SK-N-DZ (cell line): ENCODE data around the gene C13orf46.
A peak's percentile ranks its signal among the peaks of the same experiment; 100 is the strongest.

ENCODE experiments used
- DNase-seq: peaks from one replicate; pipeline ENCODE4 v3.0.0-alpha.2; 2015; ENCODE audit warnings: low spot score

The C13orf46 gene

GRCh38 chr13:113956571-113956970 is 17.3 kb downstream of the C13orf46 start:
- DNase-seq = no peak

DNA sequence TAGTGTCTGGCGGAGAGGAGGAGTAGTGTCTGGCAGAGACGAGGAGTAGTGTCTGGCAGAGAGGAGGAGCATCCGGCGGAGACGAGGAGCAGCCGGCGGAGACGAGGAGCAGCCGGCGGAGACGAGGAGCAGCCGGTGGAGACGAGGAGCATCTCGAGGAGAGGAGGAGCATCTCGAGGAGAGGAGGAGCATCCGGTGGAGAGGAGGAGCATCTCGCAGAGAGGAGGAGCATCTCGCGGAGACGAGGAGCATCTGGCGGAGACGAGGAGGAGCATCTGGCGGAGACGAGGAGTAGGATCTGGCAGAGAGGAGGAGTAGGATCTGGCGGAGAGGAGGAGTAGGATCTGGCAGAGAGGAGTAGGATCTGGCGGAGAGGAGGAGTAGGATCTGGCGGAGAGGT is 18.2 kb downstream of the C13orf46 start:
- DNase-seq = no peak

DNA sequence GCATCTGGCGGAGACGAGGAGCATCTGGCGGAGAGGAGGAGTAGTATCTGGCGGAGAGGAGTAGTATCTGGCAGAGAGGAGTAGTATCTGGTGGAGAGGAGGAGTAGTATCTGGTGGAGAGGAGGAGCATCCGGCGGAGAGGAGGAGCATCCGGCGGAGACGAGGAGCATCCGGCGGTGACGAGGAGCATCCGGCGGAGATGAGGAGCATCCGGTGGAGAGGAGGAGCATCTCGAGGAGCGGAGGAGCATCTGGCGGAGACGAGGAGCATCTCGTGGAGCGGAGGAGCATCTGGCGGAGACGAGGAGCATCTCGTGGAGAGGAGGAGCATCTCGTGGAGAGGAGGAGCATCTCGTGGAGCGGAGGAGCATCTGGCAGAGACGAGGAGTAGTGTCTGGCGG is 18.6 kb downstream of the C13orf46 start:
- no peak for DNase-seq

GRCh38 chr13:113954046-113954835 is 19.6 kb downstream of the C13orf46 start:
- no peak for DNase-seq

- no peak for DNase-seq
These were observed 20.3 kb downstream of the C13orf46 start for GRCh38 chr13:113953561-113953960.

- DNase-seq = no peak
These were observed 20.8 kb downstream of the C13orf46 start for GRCh38 chr13:113952983-113953520.

DNA sequence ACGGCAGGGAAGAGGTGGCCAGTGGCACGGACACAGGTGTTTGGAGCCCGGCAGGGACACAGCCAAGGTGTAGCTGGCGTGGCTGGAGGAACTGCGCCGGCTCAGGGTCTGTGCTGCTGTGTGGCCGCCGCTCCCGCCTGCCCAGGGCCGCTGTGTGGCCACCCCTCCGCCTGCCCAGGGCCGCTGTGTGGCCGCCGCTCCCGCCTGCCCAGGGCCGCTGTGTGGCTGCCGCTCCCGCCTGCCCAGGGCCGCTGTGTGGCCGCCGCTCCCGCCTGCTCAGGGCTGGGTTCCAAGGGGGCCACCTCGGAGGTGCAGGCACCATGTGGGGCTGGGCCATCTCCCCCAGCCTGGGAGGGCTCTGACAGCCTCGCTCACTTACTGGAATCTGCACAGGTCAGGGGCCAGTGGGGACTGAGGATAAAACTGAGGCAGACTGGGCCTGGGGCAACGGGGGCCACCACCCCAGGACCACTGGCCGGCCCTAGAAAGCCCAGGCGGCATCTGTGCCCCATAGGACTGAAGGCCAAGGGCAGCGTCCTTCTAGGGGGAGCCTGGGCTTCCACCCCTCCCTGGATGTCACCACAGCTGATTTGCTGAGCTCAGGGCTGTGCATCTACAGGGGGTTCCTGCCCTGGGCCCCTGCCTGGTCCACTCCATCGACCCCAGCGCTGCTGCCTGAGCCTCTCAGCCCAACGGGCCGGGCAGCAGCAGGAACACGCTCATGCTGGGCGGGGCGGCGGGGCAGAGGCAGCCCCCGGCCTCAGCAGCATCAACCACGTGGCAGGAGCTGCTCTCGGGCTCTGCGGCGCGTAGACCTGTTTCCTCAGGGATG is 21.5 kb downstream of the C13orf46 start:
- no peak for DNase-seq

DNA sequence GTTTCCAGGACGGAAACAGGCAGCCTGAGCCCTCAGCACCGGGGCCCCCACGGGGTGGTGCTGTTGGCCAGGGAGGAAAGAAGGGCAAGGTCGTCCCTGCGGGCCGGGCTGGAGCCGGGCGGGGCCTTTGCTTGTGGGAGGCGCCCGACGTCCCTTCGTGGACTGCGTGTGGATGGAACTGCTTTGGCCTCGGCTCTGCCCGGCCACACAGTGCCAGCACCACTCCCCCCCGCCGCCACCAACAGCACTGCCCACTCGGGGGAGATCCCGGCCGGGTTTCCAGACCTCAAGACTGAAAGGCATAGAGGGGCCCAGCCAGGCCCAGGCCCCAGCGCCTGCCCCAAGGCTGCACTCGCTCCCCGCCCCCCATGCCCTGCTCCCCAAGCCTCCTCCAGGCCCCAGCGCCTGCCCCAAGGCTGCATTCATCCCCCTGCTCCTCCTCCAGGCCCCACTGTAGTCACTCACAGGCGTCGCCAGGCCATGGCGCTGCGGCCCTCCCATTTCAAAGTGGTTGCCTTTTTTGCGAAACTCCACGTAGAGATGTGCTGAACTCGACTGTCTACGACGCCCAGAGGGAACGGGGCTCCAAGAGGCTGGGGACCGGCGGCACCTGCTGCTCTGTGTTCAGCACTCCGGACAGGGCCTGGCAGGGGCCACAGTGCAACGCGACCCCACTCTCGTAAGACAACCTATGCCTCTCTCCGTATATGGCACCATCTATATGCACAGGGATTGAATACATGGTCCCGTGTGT is 22.5 kb downstream of the C13orf46 start:
- DNase-seq = peak; percentile 67

GRCh38 chr13:113950451-113951245 is 23.2 kb downstream of the C13orf46 start:
- DNase-seq = no peak

- no peak for DNase-seq
These were observed 24.3 kb downstream of the C13orf46 start for GRCh38 chr13:113949546-113949945.

DNA sequence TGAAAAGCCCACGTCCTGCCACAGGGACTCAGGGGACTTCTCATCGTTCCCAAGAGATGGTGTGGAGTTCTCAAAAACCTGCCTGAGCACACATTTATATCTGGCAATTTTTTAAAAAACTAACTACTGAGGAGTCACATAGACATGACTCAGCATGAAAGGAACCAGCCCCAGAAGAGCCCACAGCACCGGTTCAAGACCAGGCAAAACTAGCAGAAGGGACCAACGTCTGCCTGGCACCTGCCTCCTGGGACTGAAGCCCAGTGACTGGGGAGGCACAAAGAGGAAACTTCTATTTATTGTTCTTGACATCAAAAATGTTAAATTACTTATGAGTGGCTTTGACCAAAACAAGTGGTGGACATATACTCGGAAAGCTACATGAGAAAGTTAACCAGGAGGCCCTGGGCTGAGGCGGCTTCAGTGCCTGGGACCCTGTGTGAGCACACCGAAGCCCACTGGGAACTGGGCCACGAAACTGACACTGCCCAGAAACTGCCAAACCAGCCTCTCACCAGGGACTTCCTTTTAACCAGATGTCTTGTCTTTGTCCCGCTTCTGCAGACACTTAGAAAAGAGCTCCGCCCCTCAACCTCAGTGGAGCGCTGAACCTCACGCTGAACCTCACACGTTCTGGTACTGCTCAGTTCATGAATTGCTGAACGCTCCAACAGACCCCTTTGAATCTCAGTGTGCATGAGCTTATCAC is 25.7 kb downstream of the C13orf46 start:
- no peak for DNase-seq

DNA sequence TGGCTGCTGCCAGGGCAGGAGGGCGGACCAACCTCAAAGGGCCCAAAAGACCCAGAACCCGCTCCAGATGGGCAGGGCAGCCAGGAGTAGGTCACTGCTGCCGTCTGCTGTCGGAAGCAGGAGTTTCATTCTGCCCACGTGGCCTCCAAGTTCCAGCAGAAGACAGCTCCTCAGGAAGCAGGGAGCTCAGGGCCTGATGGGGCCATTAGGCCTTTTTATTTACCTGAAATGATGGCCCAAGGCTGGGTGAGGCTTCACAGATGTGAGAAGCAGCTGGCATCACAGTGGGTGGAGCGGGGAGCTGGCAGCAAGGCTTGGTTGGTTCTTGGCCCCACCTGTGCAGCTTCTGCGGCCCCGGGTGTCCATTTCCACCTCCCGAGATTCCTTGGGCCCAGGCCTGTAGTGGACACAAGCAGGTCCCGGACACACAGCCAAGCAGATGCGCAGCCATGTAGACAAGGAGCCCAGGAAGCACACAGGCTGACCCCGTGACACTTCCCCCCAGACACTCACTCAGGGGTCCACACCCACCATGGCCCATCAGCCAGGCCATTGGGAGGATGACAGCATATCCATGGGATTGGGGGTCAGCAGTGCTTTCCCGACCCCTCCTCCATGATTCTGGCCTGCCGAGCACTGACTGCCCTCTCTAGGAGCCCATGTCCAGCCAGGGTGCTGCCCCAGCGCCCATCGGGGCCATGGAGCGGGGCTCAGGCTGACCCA is 26.4 kb downstream of the C13orf46 start:
- no peak for DNase-seq

DNA sequence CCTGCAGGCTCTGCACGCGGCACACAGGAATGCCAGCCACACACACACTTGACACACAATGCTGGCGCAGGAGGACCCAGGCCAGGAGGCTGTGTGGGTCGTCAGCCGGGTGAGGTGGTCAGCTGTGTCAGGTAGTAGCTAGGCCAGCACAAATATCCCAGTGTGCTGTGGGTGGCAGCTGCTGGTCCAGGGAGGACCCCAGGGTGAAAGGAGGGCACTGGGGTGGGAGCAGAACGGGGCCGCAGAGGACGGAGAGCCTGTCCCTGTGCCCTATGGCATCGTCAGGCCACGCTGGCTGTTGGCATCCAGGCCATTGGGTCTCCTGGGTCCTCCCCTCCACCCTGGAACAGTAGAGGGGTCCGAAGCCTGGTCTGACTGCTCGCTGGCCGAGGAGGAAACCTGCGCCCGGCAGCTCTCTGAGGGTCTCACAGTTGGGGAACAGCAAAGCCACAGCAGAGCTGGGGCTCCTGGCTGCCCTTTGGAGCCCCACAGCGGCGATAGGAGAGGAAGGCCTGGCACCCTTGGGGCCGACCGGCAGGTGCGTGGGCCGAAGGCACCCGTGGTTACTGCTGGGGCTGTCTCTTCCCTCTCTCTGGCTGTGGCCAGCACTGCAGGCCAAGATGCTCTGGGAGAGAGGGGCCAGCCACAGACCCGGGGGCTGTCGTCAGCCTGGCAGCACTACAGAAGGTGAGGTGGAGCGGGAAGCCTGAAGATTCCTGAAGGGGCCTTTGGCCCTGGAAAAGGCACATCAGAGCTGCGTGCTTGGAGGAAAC is 27.3 kb downstream of the C13orf46 start:
- no peak for DNase-seq

DNA sequence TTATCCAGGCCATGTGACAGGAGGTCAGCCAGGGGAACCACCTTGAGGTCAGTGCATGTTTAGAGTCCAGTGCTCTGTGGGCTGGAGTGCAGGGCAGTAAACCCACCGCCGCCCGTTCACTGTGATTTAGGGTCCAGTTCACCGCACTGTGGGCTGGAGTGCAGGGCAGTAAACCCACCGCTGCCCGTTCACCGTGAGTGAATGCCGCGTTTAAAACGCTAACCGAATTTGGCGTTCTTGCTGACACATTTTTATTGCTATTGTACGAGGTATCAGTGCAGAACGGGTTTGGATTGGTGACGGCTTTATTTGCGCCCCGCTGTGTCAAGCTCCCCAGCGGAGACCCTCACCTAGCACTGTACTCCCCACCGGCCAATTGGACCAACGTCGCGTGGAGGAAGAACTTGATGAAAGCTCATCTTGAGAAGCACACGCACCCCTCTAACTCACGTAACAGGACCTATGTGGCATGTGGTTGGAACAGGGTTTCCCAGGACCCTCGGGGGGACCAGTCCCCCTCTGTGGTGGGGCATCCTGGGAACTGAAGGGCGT is 27.9 kb downstream of the C13orf46 start:
- DNase-seq = no peak

DNA sequence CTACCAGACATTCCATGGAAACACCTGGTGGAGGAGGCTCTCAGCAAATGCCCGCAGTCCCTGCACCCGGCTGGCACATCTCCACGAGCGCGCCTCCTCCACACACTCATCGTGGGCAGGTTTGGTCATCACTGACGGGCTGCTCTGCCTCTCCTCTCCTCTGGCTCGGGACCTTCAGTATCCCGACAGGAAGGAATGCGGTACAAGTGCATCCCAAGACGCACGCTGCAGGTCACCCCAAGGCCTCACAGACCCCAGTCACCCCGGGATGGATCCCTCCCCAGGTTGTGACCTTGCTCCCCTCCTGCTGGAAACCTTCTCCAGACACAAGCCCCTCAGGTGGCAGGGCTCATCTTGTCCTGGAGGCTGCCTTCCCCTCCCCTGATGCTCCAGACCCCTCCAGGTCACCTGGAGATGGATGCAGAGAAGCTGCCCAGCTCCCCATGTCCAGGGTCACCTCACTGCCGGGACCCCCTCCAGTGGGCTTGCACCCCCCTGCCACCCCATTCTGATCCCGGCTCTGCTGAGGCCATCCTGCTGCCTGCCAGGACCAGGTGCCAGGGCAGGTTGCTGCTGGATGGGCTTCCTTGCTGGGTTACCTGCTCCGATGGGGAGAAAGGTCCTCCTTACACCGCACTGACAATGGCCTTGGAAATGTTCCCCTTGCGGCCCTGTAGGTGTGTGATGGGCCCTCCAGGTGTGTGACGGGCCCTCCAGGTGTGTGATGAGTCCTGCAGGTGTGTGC is 29.9 kb downstream of the C13orf46 start:
- no peak for DNase-seq

GRCh38 chr13:113942591-113943103 is 31.2 kb downstream of the C13orf46 start:
- no peak for DNase-seq

- no peak for DNase-seq
These were observed 32.2 kb downstream of the C13orf46 start for GRCh38 chr13:113941571-113942191.
